ENCODE measurements around the gene TTYH3. TPM values are rescaled to one million over a fixed set of nuclear protein-coding genes. Genes with fewer than 3 reads are reported as not detected.

TTYH3 gene
- total RNA-seq, 1 experiment from 2014 or later, result 178 TPM

GRCh38 chr7:2626498-2627117 lies 5.2 kb upstream of the TTYH3 start:
- ChIA-PET POLR2A (no interaction called here), CTCF (interaction anchor here (0.8 to 1.8 kb wide), 2 partner anchors 18 to 55 kb away, joined by 3 to 5 read pairs; no protein-coding TSS in a partner anchor)
- no peak for ATAC-seq
- H3K9me3 Mint-ChIP-seq, result no peaks in the 10 kb centered on the region
- H3K4me1 Mint-ChIP-seq, result peaks cover 14% of the 10 kb centered on the region
- TF ChIP-seq NFATC4 (CRISPR knock-in tag; IDR thresholded peaks at IDR 0.05) (no peak), ZBTB21 (CRISPR knock-in tag; IDR thresholded peaks at IDR 0.05; ENCODE audit: borderline replicate concordance) (no peak), JAZF1 (CRISPR knock-in tag; IDR thresholded peaks at IDR 0.05) (no peak), GABPB1 (CRISPR knock-in tag; IDR thresholded peaks at IDR 0.05) (no peak), NR3C1 (CRISPR knock-in tag; conservative IDR thresholded peaks at IDR 0.05; ENCODE audit: low read depth) (no peak), NR2C2 (CRISPR knock-in tag; IDR thresholded peaks at IDR 0.05) (no peak), TCF7 (CRISPR knock-in tag; IDR thresholded peaks at IDR 0.05; ENCODE audit: low read depth) (no peak), FOXP4 (CRISPR knock-in tag; IDR thresholded peaks at IDR 0.05) (no peak), OVOL2 (CRISPR knock-in tag; IDR thresholded peaks at IDR 0.05; ENCODE audit: borderline replicate concordance) (no peak), IRF2 (CRISPR knock-in tag; IDR thresholded peaks at IDR 0.05; ENCODE audit: borderline replicate concordance, low read depth) (no peak), RELA (CRISPR knock-in tag; IDR thresholded peaks at IDR 0.05; ENCODE audit: borderline replicate concordance) (no peak), CTCF (IDR thresholded peaks at IDR 0.05) (no peak), FOXJ3 (CRISPR knock-in tag; IDR thresholded peaks at IDR 0.05; ENCODE audit: borderline replicate concordance) (no peak), MYBL2 (CRISPR knock-in tag; IDR thresholded peaks at IDR 0.05) (no peak), ATF1 (CRISPR knock-in tag; IDR thresholded peaks at IDR 0.05) (no peak), CREM (CRISPR knock-in tag; IDR thresholded peaks at IDR 0.05) (no peak), ELF4 (CRISPR knock-in tag; IDR thresholded peaks at IDR 0.05; ENCODE audit: low read depth) (no peak)
- TF ChIP-seq, protein P1, sequence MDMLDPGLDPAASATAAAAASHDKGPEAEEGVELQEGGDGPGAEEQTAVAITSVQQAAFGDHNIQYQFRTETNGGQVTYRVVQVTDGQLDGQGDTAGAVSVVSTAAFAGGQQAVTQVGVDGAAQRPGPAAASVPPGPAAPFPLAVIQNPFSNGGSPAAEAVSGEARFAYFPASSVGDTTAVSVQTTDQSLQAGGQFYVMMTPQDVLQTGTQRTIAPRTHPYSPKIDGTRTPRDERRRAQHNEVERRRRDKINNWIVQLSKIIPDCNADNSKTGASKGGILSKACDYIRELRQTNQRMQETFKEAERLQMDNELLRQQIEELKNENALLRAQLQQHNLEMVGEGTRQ (CRISPR knock-in tag; IDR thresholded peaks at IDR 0.05), result no peak
- TF ChIP-seq, protein P2, sequence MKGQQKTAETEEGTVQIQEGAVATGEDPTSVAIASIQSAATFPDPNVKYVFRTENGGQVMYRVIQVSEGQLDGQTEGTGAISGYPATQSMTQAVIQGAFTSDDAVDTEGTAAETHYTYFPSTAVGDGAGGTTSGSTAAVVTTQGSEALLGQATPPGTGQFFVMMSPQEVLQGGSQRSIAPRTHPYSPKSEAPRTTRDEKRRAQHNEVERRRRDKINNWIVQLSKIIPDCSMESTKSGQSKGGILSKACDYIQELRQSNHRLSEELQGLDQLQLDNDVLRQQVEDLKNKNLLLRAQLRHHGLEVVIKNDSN (CRISPR knock-in tag; IDR thresholded peaks at IDR 0.05), result no peak
- TF ChIP-seq, protein P3, sequence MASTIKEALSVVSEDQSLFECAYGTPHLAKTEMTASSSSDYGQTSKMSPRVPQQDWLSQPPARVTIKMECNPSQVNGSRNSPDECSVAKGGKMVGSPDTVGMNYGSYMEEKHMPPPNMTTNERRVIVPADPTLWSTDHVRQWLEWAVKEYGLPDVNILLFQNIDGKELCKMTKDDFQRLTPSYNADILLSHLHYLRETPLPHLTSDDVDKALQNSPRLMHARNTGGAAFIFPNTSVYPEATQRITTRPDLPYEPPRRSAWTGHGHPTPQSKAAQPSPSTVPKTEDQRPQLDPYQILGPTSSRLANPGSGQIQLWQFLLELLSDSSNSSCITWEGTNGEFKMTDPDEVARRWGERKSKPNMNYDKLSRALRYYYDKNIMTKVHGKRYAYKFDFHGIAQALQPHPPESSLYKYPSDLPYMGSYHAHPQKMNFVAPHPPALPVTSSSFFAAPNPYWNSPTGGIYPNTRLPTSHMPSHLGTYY (CRISPR knock-in tag; IDR thresholded peaks at IDR 0.05), result no peak
- no peak overlapping the region for H3K4me3 Mint-ChIP-seq
- peaks cover 2% of the 10 kb centered on the region; the same call in 1 of the 2 replicates for H3K27me3 Mint-ChIP-seq (ENCODE audit: low read depth)
- no peaks in the 10 kb centered on the region for H3K36me3 Mint-ChIP-seq
- no peak for DNase-seq (ENCODE audit: low spot score)
- no peak overlapping the region; the same call in 1 of the 2 replicates for H3K27ac Mint-ChIP-seq
